Tibial nerve (tissue), 3 donors: Measurements from ENCODE around the gene TMEM109.

Experiments used
- POLR2A ChIP-seq, 2 donors: fragments of 450-650 bp; IDR thresholded peaks; one replicate each; pipeline ENCODE4 v1.6.1; 2017; ENCODE audit warnings: antibody characterized with exemption in 2 of 2, mild to moderate bottlenecking in 2 of 2, moderate library complexity in 2 of 2
- TF ChIP-seq, protein P1 (sequence below), 5 experiments: fragments of 200-600 bp in 3 of 5; fragments of 450-650 bp in 2 of 5; sonication (generic) in 3 of 5; IDR thresholded peaks; one replicate each; pipeline ENCODE4 v1.5.1; 2016 to 2019; ENCODE audit warnings: antibody characterized with exemption in 5 of 5, mild to moderate bottlenecking in 3 of 5, moderate library complexity in 2 of 5

- no peak for TF ChIP-seq POLR2A (IDR thresholded peaks at IDR 0.05)
- TF ChIP-seq, protein P1, sequence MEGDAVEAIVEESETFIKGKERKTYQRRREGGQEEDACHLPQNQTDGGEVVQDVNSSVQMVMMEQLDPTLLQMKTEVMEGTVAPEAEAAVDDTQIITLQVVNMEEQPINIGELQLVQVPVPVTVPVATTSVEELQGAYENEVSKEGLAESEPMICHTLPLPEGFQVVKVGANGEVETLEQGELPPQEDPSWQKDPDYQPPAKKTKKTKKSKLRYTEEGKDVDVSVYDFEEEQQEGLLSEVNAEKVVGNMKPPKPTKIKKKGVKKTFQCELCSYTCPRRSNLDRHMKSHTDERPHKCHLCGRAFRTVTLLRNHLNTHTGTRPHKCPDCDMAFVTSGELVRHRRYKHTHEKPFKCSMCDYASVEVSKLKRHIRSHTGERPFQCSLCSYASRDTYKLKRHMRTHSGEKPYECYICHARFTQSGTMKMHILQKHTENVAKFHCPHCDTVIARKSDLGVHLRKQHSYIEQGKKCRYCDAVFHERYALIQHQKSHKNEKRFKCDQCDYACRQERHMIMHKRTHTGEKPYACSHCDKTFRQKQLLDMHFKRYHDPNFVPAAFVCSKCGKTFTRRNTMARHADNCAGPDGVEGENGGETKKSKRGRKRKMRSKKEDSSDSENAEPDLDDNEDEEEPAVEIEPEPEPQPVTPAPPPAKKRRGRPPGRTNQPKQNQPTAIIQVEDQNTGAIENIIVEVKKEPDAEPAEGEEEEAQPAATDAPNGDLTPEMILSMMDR (IDR thresholded peaks at IDR 0.05), result no peak
Measured at GRCh38 chr11:60948250-60948649, 34.3 kb downstream of the TMEM109 start.
